A549 treated with Mapracorat at 1 μM for 4 hours (cell line): ENCODE measurements around the gene LETM1. TPM values are rescaled to one million over a fixed set of nuclear protein-coding genes. Genes with fewer than 3 reads are reported as not detected.

ENCODE experiments used
- total RNA-seq: library from RNA; stranded (reverse); fragments of 200-300 nt; extraction: Qiagen RNA extraction; gene quantifications from 5 replicates; pipeline ENCODE4 v1.2.3, GENCODE V29; 2022

LETM1 gene
- total RNA-seq = 22.2 to 30.8 TPM (median 29.1 TPM) in 5 replicates

GRCh38 chr4:1856071-1856942 lies at the start of gene LETM1:
Gene LETM1, minus strand, starts transcription at chr4:1856156. Its CDS starts 206 bp downstream, at chr4:1855950.

GRCh38 chr4:1870578-1871443 lies 14.9 kb upstream of the LETM1 start, which contains the start of gene NSD2:
Gene NSD2, plus strand, starts transcription at chr4:1871393. Its CDS starts 29,262 bp downstream, at chr4:1900655.

GRCh38 chr4:1792832-1793495 lies 63.0 kb downstream of the LETM1 start, which contains the start of gene FGFR3:
Gene FGFR3, plus strand, starts transcription at chr4:1793293. Its CDS starts 642 bp downstream, at chr4:1793935.

Other genes with a start within 250 kb of the LETM1 start
- 0.56 to 1.6 TPM (median 0.79 TPM) in 5 replicates for gene FAM53A, start 171.8 kb downstream of the LETM1 start, total RNA-seq
- 71.8 to 89.5 TPM (median 72.7 TPM) in 5 replicates for gene SLBP, start 143.8 kb downstream of the LETM1 start, total RNA-seq
- 16.9 to 28.2 TPM (median 25.1 TPM) in 5 replicates for gene TMEM129, start 134.8 kb downstream of the LETM1 start, total RNA-seq
- 76.2 to 89.8 TPM (median 84.5 TPM) in 5 replicates for gene TACC3, start 134.6 kb downstream of the LETM1 start, total RNA-seq
- gene FGFR3, start 62.9 kb downstream of the LETM1 start, total RNA-seq = 1.1 to 2.4 TPM (median 2.1 TPM) in 5 replicates
- 35.2 to 48.3 TPM (median 44.4 TPM) in 5 replicates for gene NSD2, start 15.2 kb upstream of the LETM1 start, total RNA-seq
- 17.3 to 24.8 TPM (median 22.7 TPM) in 5 replicates for gene NELFA, start 152.8 kb upstream of the LETM1 start, total RNA-seq
- gene NAT8L, start 203.2 kb upstream of the LETM1 start, total RNA-seq = 8.6 to 14.7 TPM (median 13.8 TPM) in 5 replicates